LNCAP (cell line): ENCODE measurements around the gene BANP.

Experiments
- CTCF ChIP-seq: fragments of 450-650 bp; IDR thresholded peaks from 2 replicates; pipeline ENCODE4 v1.5.1; 2017; ENCODE audit warnings: mild to moderate bottlenecking

Gene BANP

DNA sequence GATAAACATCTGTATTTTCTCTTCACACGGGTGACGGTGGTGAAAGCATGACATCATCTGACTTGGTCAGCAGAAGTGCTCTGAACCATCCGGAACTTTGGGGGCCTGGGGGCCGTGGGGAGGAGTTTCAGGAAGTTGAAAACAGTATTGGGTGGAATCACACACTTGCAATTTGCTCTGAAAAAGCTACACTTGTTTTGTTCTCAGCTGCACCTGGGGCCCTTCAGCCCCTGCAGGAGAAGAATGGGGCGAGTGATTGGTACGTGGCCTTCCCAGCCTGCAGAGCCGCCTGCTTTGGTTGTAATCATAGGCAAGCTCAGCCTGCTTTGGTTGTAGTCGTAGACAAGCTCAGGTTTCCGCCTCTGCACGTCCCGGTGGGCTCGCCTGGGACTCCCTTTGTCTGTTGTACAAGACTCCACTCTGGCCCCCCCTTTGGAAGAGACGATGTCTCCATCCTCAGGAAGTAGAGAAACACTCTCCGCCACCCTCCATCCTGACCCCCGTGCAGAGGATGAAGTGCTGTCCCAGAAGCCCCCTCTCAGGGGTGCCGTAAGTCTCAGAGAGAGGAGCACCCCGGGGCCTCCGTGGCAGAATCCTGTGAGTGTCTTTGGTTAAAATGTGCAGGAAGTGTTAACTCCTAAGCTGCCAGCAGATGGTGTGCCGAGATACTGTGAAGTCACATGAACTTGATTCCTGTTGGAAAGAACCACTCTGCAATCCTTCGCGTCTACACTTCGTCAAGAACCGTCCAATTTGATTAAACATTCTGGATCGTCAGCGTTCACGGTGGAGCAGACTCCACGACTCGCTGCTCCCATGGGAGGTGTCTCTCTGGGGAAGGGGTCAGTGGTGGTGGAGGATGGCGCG is 5.4 kb downstream of the BANP start:
- no peak for TF ChIP-seq CTCF

GRCh38 chr16:87957296-87958094 is 6.3 kb downstream of the BANP start:
- no peak for TF ChIP-seq CTCF

GRCh38 chr16:87958632-87959031 is 7.4 kb downstream of the BANP start:
- TF ChIP-seq CTCF = no peak

- no peak for TF ChIP-seq CTCF
Measured at GRCh38 chr16:87959391-87959990, 8.3 kb downstream of the BANP start.

- no peak for TF ChIP-seq CTCF
Measured at GRCh38 chr16:87960296-87960695, 9.1 kb downstream of the BANP start.

GRCh38 chr16:87960852-87961251 is 9.6 kb downstream of the BANP start:
- TF ChIP-seq CTCF = no peak

DNA sequence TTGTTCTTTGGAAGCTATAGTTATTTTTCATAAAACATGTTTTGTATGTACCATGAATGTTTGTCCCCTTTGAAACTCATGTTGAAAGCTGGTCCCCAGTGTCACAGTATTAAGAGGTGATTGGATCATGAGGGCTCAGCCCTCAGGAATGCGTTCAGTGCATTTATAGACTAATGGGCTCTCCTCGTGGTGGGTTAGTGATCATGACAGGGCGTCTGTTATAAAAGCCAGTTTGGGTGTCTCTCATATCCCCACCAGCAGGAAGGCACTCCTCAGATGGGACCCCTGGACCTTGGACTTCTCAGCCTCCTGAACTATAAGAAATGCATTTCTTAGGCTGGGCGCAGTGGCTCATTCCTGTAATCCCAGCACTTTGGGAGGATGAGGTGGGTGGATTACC is 10.4 kb downstream of the BANP start:
- no peak for TF ChIP-seq CTCF
